ENCODE results near the gene NPAS3. TPM values are rescaled to one million over a fixed set of nuclear protein-coding genes. Genes with fewer than 3 reads are reported as not detected.

Gene NPAS3
- total RNA-seq, 6 experiments from 2014 or later = 0.11 to 0.83 (median 0.21) TPM; not detected in 2

GRCh38 chr14:33515441-33515840, 576.8 kb downstream of the NPAS3 start:
- no peak for DNase-seq
- WGBS (ENCODE audit: insufficient coverage, low coverage, low lambda C conversion rate, missing lambda C conversion rate) = 74% methylated on average over 5 of the region's 5 CpGs
- ATAC-seq = no peak
- TF ChIP-seq, protein P1, sequence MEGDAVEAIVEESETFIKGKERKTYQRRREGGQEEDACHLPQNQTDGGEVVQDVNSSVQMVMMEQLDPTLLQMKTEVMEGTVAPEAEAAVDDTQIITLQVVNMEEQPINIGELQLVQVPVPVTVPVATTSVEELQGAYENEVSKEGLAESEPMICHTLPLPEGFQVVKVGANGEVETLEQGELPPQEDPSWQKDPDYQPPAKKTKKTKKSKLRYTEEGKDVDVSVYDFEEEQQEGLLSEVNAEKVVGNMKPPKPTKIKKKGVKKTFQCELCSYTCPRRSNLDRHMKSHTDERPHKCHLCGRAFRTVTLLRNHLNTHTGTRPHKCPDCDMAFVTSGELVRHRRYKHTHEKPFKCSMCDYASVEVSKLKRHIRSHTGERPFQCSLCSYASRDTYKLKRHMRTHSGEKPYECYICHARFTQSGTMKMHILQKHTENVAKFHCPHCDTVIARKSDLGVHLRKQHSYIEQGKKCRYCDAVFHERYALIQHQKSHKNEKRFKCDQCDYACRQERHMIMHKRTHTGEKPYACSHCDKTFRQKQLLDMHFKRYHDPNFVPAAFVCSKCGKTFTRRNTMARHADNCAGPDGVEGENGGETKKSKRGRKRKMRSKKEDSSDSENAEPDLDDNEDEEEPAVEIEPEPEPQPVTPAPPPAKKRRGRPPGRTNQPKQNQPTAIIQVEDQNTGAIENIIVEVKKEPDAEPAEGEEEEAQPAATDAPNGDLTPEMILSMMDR (IDR thresholded peaks at IDR 0.05) = no peak
- no peak for TF ChIP-seq POLR2A (IDR thresholded peaks at IDR 0.05)
- Histone ChIP-seq H3K9me3 (no peaks in the 10 kb centered on the region), H3K36me3 (no peaks in the 10 kb centered on the region), H3K27me3 (no peaks in the 10 kb centered on the region), H3K27ac (no peak overlapping the region), H3K4me3 (no peak overlapping the region), H3K4me1 (no peaks in the 10 kb centered on the region)
- intact Hi-C loops (cut with DNase I) = no loop called here

DNA sequence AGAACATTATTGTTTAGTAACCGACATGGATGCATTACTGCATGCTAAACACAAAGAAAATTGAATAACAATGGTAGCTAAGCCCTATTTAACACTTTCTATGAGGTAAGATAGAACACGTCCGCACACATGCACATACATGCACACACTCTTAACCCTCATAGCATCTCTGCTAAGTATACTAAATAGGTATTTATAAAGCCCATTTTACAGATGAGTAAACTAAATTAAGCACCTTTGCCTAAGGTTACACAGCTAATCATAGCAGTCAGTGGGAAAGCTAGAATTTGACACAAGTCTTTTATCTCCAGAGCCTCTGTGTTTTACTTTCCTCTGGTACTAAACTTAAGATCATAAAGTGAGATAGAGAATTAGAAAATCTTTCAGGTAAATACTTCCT, 577.2 kb downstream of the NPAS3 start:
- Histone ChIP-seq H3K4me3 (no peak overlapping the region), H3K36me3 (no peaks in the 10 kb centered on the region), H3K27me3 (no peaks in the 10 kb centered on the region), H3K4me1 (no peaks in the 10 kb centered on the region), H3K27ac (no peak overlapping the region), H3K9me3 (no peaks in the 10 kb centered on the region)
- intact Hi-C loops (cut with DNase I) = no loop called here
- DNase-seq = no peak
- TF ChIP-seq POLR2A (IDR thresholded peaks at IDR 0.05) = no peak
- TF ChIP-seq, protein P1 (IDR thresholded peaks at IDR 0.05) = no peak
- WGBS (ENCODE audit: insufficient coverage, low coverage, low lambda C conversion rate, missing lambda C conversion rate) = 43% methylated on average over 3 of the region's 3 CpGs
- ATAC-seq = no peak

DNA sequence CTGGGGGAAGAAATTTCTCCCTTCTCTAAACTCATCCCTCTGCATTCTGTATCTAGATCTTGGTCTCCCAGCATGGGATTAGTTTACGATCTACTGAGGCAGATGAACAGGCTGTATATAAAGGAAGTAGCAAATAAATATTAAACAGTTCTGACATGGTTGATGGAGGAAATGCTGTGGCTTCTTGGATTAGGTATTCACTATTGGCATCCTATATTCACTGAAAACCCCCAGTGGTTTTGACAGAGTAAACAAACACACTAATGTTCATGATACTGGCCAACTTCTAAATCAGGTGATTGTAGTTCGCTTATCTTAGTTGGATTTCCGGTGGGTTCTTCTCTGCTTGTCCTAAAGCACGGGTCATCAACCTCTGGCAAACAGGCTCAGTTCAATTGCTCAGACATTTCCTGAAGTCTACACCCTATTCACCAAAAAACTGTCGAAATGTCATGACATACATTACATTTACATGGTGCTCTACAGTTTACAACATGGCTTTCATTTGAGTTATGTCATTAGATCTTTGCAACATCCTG, 578.3 kb downstream of the NPAS3 start:
- no peaks in the 10 kb centered on the region for H3K36me3 ChIP-seq
- H3K27ac ChIP-seq = no peak overlapping the region
- no peaks in the 10 kb centered on the region for H3K4me1 ChIP-seq
- no peak for DNase-seq
- no peaks in the 10 kb centered on the region for H3K27me3 ChIP-seq
- no peak overlapping the region for H3K4me3 ChIP-seq
- 37% methylated on average over 3 of the region's 5 CpGs for WGBS (ENCODE audit: insufficient coverage, low coverage, low lambda C conversion rate, missing lambda C conversion rate)
- no peaks in the 10 kb centered on the region for H3K9me3 ChIP-seq
- no peak for TF ChIP-seq POLR2A (IDR thresholded peaks at IDR 0.05)
- TF ChIP-seq, protein P1 (IDR thresholded peaks at IDR 0.05) = no peak
- no peak for ATAC-seq
- intact Hi-C loops (cut with DNase I) = no loop called here

- DNase-seq (no peak), ATAC-seq (no peak)
- no peak overlapping the region for H3K27ac ChIP-seq
- 44% methylated on average over 2 of the region's 2 CpGs for WGBS (ENCODE audit: insufficient coverage, low coverage, low lambda C conversion rate, missing lambda C conversion rate)
- H3K4me3 ChIP-seq = no peak overlapping the region
- no peaks in the 10 kb centered on the region for H3K9me3 ChIP-seq
- no peaks in the 10 kb centered on the region for H3K27me3 ChIP-seq
- intact Hi-C loops (cut with DNase I) = no loop called here
- TF ChIP-seq, protein P1 (IDR thresholded peaks at IDR 0.05) = no peak
- no peak for TF ChIP-seq POLR2A (IDR thresholded peaks at IDR 0.05)
- no peaks in the 10 kb centered on the region for H3K36me3 ChIP-seq
- no peaks in the 10 kb centered on the region for H3K4me1 ChIP-seq
Observed at GRCh38 chr14:33521192-33521591, 582.5 kb downstream of the NPAS3 start.

GRCh38 chr14:33524244-33524643, 585.6 kb downstream of the NPAS3 start:
- Histone ChIP-seq H3K27ac (no peak overlapping the region), H3K4me3 (no peak overlapping the region), H3K4me1 (no peaks in the 10 kb centered on the region), H3K9me3 (no peaks in the 10 kb centered on the region), H3K36me3 (no peaks in the 10 kb centered on the region), H3K27me3 (no peaks in the 10 kb centered on the region)
- ATAC-seq (no peak), DNase-seq (no peak)
- intact Hi-C loops (cut with DNase I) = no loop called here
- WGBS (ENCODE audit: insufficient coverage, low coverage, low lambda C conversion rate, missing lambda C conversion rate) = 33% methylated on average over 1 of the region's 1 CpG
- TF ChIP-seq POLR2A (IDR thresholded peaks at IDR 0.05) = no peak
- TF ChIP-seq, protein P1 (IDR thresholded peaks at IDR 0.05) = no peak
